Measurements from ENCODE around the gene RCL1.
"Not testable (repeated sequence)": the region's sequence is repeated elsewhere in the genome, so short reads cannot be mapped to it uniquely, and the experiment has no call there.

Gene RCL1

GRCh38 chr9:4784403-4784802 is 8.3 kb upstream of the RCL1 start:
- DNase-seq = no peak

- DNase-seq = no peak
Observed at GRCh38 chr9:4786599-4786998, 6.1 kb upstream of the RCL1 start.

GRCh38 chr9:4787876-4788275 is 4.9 kb upstream of the RCL1 start:
- DNase-seq = no peak

GRCh38 chr9:4788703-4789102 is 4.0 kb upstream of the RCL1 start:
- no peak for DNase-seq

GRCh38 chr9:4792054-4792571 is 631 bp upstream of the RCL1 start:
- no peak for DNase-seq

- no peak for DNase-seq
Observed at GRCh38 chr9:4793459-4794395, 983 bp downstream of the RCL1 start.

GRCh38 chr9:4794691-4795090 is 1.9 kb downstream of the RCL1 start:
- DNase-seq = no peak

GRCh38 chr9:4795108-4795507 is 2.4 kb downstream of the RCL1 start:
- DNase-seq = not testable (repeated sequence)

- DNase-seq = no peak
Observed at GRCh38 chr9:4796530-4796929, 3.8 kb downstream of the RCL1 start.

- DNase-seq = no peak
Observed at GRCh38 chr9:4796988-4797853, 4.5 kb downstream of the RCL1 start.

- no peak for DNase-seq
Observed at GRCh38 chr9:4797854-4798150, 5.1 kb downstream of the RCL1 start.

GRCh38 chr9:4798281-4799032 is 5.7 kb downstream of the RCL1 start:
- no peak for DNase-seq

- DNase-seq = no peak
Observed at GRCh38 chr9:4799033-4799430, 6.3 kb downstream of the RCL1 start.

- no peak for DNase-seq
Observed at GRCh38 chr9:4799775-4800174, 7.0 kb downstream of the RCL1 start.

GRCh38 chr9:4801156-4801555 is 8.4 kb downstream of the RCL1 start:
- no peak for DNase-seq

- no peak for DNase-seq
Observed at GRCh38 chr9:4803670-4804530, 11.2 kb downstream of the RCL1 start.

GRCh38 chr9:4804531-4805016 is 11.8 kb downstream of the RCL1 start:
- DNase-seq = no peak

GRCh38 chr9:4805191-4805918 is 12.6 kb downstream of the RCL1 start:
- no peak for DNase-seq

GRCh38 chr9:4810565-4810964 is 17.8 kb downstream of the RCL1 start:
- no peak for DNase-seq

GRCh38 chr9:4811824-4812223 is 19.1 kb downstream of the RCL1 start:
- no peak for DNase-seq

GRCh38 chr9:4812858-4813257 is 20.1 kb downstream of the RCL1 start:
- no peak for DNase-seq

Measured in activated gamma-delta T cell (primary cell).